SKM-1 treated with dmso at 0.1 percent for 144 hours (cell line): ENCODE data around the gene RNF113B.

Experiments
- DNase-seq: peaks from one replicate; lab custom pipeline; 2025; ENCODE audit not compliant: unreplicated experiment; lab: John Stamatoyannopoulos, UW

The RNF113B gene

DNA sequence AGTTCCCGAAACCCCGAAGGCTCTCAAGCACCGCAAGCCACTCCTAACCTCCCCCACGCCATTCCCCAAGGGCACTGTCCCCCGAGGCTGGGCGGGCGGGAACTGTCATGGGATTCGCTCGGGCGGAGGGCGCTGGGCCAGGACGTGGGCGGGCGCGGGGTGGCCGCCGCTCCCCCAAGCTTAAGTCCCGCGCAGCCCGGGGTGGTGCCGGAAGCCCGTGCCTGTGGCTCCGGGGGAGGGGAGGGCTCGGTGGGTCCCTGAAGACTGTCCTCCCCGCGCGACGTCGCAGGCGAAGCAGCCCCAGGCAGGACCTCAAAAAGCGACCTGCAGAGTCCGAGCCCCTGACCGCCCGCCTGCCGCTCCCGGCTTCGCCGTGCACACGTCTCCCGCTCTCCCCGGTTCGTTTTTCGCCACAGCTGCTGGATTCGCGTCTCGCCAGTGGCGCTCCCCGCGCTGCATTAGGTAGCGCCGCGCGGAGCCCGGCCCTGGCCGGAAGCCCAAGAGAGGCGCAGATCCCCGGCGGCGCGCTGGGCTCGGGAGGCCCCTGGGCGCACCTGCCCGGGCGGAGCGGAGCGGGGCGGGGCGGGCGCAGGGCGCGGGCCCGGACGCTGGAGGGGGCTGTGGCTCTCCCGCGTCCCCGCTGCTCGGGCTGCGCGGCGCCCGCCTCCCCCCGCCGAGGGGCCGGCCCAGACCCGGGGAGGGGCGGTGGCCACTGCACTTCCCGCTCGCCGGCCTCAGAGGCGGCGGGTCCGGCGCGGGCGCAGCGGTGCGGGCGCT lies 34.5 kb downstream of the RNF113B start, which contains the start of gene FARP1:
Gene FARP1 (plus strand): TSS at position 715 of the 777 bp plus-strand sequence. CDS start 70,149 bp downstream, outside the sequence.
- DNase-seq, result no peak

- no peak for DNase-seq
Measured at GRCh38 chr13:98141509-98142379, 35.3 kb downstream of the RNF113B start.

- no peak for DNase-seq
Measured at GRCh38 chr13:98141091-98141490, 36.0 kb downstream of the RNF113B start.

DNA sequence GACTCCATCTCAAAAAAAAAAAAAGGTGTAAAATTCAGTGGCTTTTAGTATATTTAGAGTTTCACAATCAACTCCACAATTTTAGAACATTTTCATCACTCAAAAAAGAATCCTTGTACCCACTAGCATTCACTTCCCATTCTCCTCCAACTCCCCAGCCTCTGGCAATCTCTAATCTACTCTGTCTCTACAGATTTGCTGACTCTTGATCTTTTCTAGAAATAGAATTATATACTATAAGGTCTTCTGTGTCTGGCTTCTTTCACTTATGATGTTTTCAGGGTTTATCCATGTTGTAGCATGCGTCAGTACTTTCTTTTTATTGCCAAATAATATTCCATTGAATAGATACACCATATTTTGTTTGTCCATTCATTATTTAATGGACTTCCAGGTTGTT lies 42.2 kb downstream of the RNF113B start:
- no peak for DNase-seq

DNA sequence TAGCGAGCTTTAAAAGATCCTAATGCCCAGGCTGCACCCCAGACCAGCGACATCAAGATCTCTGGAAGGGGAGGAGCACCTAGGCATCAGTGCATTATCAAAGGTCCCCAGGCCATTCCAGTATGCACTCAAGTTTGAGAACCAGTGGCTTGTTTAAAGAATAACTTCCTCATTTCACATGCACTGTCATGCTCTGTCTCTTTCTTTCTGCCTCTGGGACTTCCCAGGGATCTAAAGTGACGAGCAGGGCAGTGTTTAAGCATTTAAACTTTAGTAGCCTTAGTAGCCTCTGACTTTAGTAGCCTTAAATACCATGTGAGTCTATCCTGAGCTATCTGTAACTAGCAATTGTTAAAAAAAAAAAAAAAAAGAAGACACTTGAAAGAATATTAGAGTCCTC lies 43.1 kb downstream of the RNF113B start:
- DNase-seq, result peak; percentile 12

- no peak for DNase-seq
Measured at GRCh38 chr13:98129059-98129746, 47.9 kb downstream of the RNF113B start.
